Astrocyte (in vitro differentiated cells and primary cell): ENCODE results near the gene C1QC. TPM values are rescaled to one million over a fixed set of nuclear protein-coding genes. Genes with fewer than 3 reads are reported as not detected.

Experiments
- DNase-seq: peaks from one replicate; pipeline ENCODE4 v3.0.0-alpha.2; 2010; ENCODE audit warnings: low read depth
- FAIRE-seq: peaks from 2 replicates; lab custom pipeline; 2011; peaks lifted over from hg19 to GRCh38; lab: Jason Lieb, UNC
- H2AFZ ChIP-seq: 2 replicates; pipeline ENCODE4 v1.6.0; 2012; ENCODE audit warnings: low read depth, low read length, inconsistent platforms
- H3K27ac ChIP-seq: 2 replicates; pipeline ENCODE4 v1.5.1; 2011; ENCODE audit warnings: low read depth, low read length, inconsistent platforms
- H3K27me3 ChIP-seq: 2 replicates; pipeline ENCODE4 v1.6.0; 2011; ENCODE audit warnings: low read length, inconsistent platforms; ENCODE audit not compliant: insufficient read depth
- H3K36me3 ChIP-seq: 2 replicates; pipeline ENCODE4 v1.5.1; 2011; ENCODE audit warnings: low read length, inconsistent platforms; ENCODE audit not compliant: insufficient read depth
- H3K4me1 ChIP-seq: 2 replicates; pipeline ENCODE4 v1.5.1; 2011; ENCODE audit warnings: low read length, inconsistent platforms; ENCODE audit not compliant: insufficient read depth
- H3K4me2 ChIP-seq: 2 replicates; pipeline ENCODE4 v1.6.0; 2012; ENCODE audit warnings: low read length, inconsistent platforms
- H3K4me3 ChIP-seq: 2 replicates; pipeline ENCODE4 v1.5.1; 2011; ENCODE audit warnings: low read depth, mild to moderate bottlenecking, low read length, inconsistent platforms; ENCODE audit not compliant: insufficient read depth
- H3K79me2 ChIP-seq: 2 replicates; pipeline ENCODE4 v1.6.0; 2012; ENCODE audit warnings: mild to moderate bottlenecking, low read length, inconsistent platforms; ENCODE audit not compliant: insufficient read depth
- H3K9ac ChIP-seq: 2 replicates; pipeline ENCODE4 v1.6.0; 2012; ENCODE audit warnings: mild to moderate bottlenecking, low read length, inconsistent platforms
- H3K9me3 ChIP-seq: 2 replicates; pipeline ENCODE4 v1.5.1; 2012; ENCODE audit warnings: low read depth, mild to moderate bottlenecking, low read length, inconsistent platforms; ENCODE audit not compliant: insufficient read depth
- H4K20me1 ChIP-seq: 2 replicates; pipeline ENCODE4 v1.6.0; 2012; ENCODE audit warnings: low read length, inconsistent platforms; ENCODE audit not compliant: insufficient read depth
- H3K27ac Mint-ChIP-seq: one replicate; pipeline ENCODE4 v1.8.0; 2021; ENCODE audit warnings: mild to moderate bottlenecking, mixed read lengths; ENCODE audit not compliant: unreplicated experiment
- H3K27me3 Mint-ChIP-seq: one replicate; pipeline ENCODE4 v1.8.0; 2021; ENCODE audit warnings: low read depth, mixed read lengths; ENCODE audit not compliant: unreplicated experiment
- H3K36me3 Mint-ChIP-seq: one replicate; pipeline ENCODE4 v1.8.0; 2021; ENCODE audit warnings: low read depth, mixed read lengths; ENCODE audit not compliant: unreplicated experiment
- H3K4me1 Mint-ChIP-seq: one replicate; pipeline ENCODE4 v1.8.0; 2021; ENCODE audit warnings: low read depth, mixed read lengths; ENCODE audit not compliant: unreplicated experiment
- H3K4me3 Mint-ChIP-seq: one replicate; pipeline ENCODE4 v1.8.0; 2021; ENCODE audit warnings: mild to moderate bottlenecking, moderate library complexity, mixed read lengths; ENCODE audit not compliant: unreplicated experiment
- H3K9me3 Mint-ChIP-seq: one replicate; pipeline ENCODE4 v1.8.0; 2021; ENCODE audit warnings: mild to moderate bottlenecking, mixed read lengths; ENCODE audit not compliant: unreplicated experiment
- CTCF ChIP-seq: IDR thresholded peaks from 2 replicates; pipeline ENCODE4 v1.5.1; 2011; ENCODE audit warnings: low read depth, mild to moderate bottlenecking, inconsistent platforms, low read length, moderate library complexity; ENCODE audit not compliant: insufficient read depth
- EZH2 ChIP-seq: IDR thresholded peaks from 2 replicates; pipeline ENCODE4 v1.6.1; 2012; ENCODE audit warnings: mild to moderate bottlenecking, low read length, inconsistent platforms; ENCODE audit not compliant: insufficient read depth
- total RNA-seq: library from RNA; stranded (reverse); gene quantifications from 2 replicates; pipeline ENCODE4 v1.2.1, GENCODE V29; 2021

C1QC gene
- total RNA-seq, 1 donor from 2014 or later = not detected

DNA sequence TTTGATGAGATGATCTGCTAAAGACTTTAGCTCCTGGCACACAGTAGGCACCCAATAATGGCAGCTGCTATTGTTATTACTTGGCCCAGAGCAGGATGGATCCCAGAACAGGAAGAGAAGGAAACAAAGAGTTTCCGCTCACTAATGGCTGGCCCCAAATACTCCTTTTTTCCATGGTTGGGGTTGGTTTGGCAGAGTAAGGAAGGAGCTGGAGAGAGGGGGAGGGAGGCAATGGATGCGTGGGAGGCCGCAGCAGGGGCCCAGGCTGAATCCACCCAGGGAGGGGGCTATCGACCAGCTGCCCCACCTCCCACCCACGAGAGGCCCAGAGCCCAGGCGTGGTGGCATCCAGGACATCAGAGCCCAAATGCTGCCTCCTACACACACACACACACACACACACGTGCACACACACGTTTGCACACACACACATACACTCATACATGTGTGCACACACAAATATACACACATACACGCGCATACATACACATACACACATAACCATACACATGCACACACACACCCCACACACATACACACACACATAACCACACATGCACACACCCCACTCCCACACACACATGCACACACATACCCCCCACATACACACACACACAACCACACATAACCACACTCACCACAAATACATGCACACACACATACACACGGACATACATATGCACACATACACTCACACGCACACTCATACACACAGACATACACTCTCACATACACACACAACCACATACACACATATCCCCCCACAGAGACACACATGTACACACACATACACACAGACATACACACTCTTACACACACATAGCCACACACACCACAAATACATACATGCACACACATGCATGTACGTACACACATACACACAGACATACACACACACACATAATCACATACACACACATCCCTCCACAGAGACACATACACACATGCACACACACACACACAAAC is 34.8 kb downstream of the C1QC start:
- Mint-ChIP-seq H3K4me3 (no peak overlapping the region), H3K9me3 (no peaks in the 10 kb centered on the region), H3K27me3 (peaks cover 25% of the 10 kb centered on the region), H3K27ac (no peak overlapping the region), H3K4me1 (no peaks in the 10 kb centered on the region), H3K36me3 (no peaks in the 10 kb centered on the region)
- H3K4me3 ChIP-seq = no peak overlapping the region
- H3K79me2 ChIP-seq = no peaks in the 10 kb centered on the region
- H3K27me3 ChIP-seq = peaks cover under 1% of the 10 kb centered on the region
- FAIRE-seq = peak; percentile 56
- H2AFZ ChIP-seq = peak overlapping the region; percentile 22
- no peak overlapping the region for H3K9ac ChIP-seq
- no peak for DNase-seq
- no peaks in the 10 kb centered on the region for H3K9me3 ChIP-seq
- H3K4me1 ChIP-seq = peaks cover 16% of the 10 kb centered on the region
- H3K36me3 ChIP-seq = no peaks in the 10 kb centered on the region
- no peak overlapping the region for H3K27ac ChIP-seq
- TF ChIP-seq CTCF = no peak
- TF ChIP-seq EZH2 = no peak
- no peaks in the 10 kb centered on the region for H4K20me1 ChIP-seq
- peak overlapping the region; percentile 34 for H3K4me2 ChIP-seq

DNA sequence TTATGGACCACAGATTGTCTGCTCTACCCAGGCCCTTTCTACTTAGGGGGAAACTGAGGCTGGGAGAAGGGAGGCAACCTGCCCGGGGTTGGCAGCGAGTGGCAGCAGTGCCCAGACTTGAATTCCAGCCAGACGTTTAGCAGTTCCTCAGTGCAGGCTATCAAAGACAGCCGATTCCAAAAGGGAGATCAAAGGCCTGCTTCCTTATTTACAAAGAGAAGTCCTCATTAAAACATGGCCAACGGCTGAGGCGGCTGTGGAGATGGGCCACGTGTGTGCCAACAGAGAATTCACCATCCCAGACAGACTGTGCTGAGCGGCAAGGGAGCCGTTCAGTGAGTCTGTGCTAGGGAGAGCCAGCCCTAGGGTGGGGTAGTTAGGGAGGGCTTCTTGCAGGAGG is 37.3 kb downstream of the C1QC start:
- H3K36me3 Mint-ChIP-seq = no peaks in the 10 kb centered on the region

More for the DNA sequence above, 37.3 kb downstream of the C1QC start:
- peaks cover 29% of the 10 kb centered on the region for H3K27me3 Mint-ChIP-seq
- H3K27ac Mint-ChIP-seq = no peak overlapping the region
- FAIRE-seq (no peak), DNase-seq (no peak)
- H3K36me3 ChIP-seq = no peaks in the 10 kb centered on the region
- no peak overlapping the region for H3K4me3 ChIP-seq
- H3K27ac ChIP-seq = no peak overlapping the region
- H4K20me1 ChIP-seq = no peaks in the 10 kb centered on the region
- H3K79me2 ChIP-seq = no peaks in the 10 kb centered on the region
- H3K9me3 ChIP-seq = no peaks in the 10 kb centered on the region
- no peaks in the 10 kb centered on the region for H3K9me3 Mint-ChIP-seq
- peaks cover 27% of the 10 kb centered on the region for H3K4me1 ChIP-seq
- H3K4me1 Mint-ChIP-seq = peaks cover 2% of the 10 kb centered on the region
- no peak overlapping the region for H3K4me2 ChIP-seq
- no peak overlapping the region for H3K9ac ChIP-seq
- H3K4me3 Mint-ChIP-seq = no peak overlapping the region
- H3K27me3 ChIP-seq = no peaks in the 10 kb centered on the region
- H2AFZ ChIP-seq = no peak overlapping the region
- TF ChIP-seq EZH2 = no peak
- TF ChIP-seq CTCF = no peak
